Panc1 (cell line): ENCODE measurements around the gene POLA1. TPM values are rescaled to one million over a fixed set of nuclear protein-coding genes. Genes with fewer than 3 reads are reported as not detected.

Source experiments
- ATAC-seq: fragments of 200-7000 bp; cut with Tn5 transposase; 2 replicates; pipeline ENCODE4 v1.9.1; 2020; ENCODE audit warnings: mild to moderate bottlenecking, moderate library complexity
- BruUV-seq: library from RNA; stranded (reverse); fragments of 400-500 nt; replicated peaks from 2 replicates; lab custom pipeline; 2021; lab: Mats Ljungman, UMichigan
- CTCF ChIA-PET: fragments of 300-600 bp; sonication (Branson Sonifier 250); formaldehyde crosslinking; loops from one replicate; lab custom pipeline; 2022; ENCODE audit warnings: antibody characterized with exemption; lab: Charles Lee
- POLR2A ChIA-PET: fragments of 300-600 bp; sonication (Branson Sonifier 250); formaldehyde crosslinking; loops from one replicate; lab custom pipeline; 2022; ENCODE audit warnings: antibody characterized with exemption; lab: Charles Lee
- DNase-seq: peaks from one replicate; pipeline ENCODE4 v3.0.0-alpha.2; 2010; ENCODE audit warnings: low read depth, low spot score
- H3K27ac ChIP-seq: 2 replicates; pipeline ENCODE4 v1.5.1; 2011; ENCODE audit warnings: mild to moderate bottlenecking, low read length, inconsistent platforms
- H3K27me3 ChIP-seq: fragments of 200-500 bp; sonication (Bioruptor generic); 2 replicates; pipeline ENCODE4 v1.6.0; 2014; ENCODE audit warnings: low read length, inconsistent platforms; ENCODE audit not compliant: control insufficient read depth, insufficient read depth
- H3K36me3 ChIP-seq: fragments of 200-500 bp; sonication (Bioruptor generic); 2 replicates; pipeline ENCODE4 v1.5.1; 2014; ENCODE audit warnings: inconsistent platforms, mild to moderate bottlenecking, low read length, moderate library complexity; ENCODE audit not compliant: control insufficient read depth, insufficient read depth
- H3K4me1 ChIP-seq: 2 replicates; pipeline ENCODE4 v1.5.1; 2011; ENCODE audit warnings: inconsistent platforms, mild to moderate bottlenecking, low read length, moderate library complexity; ENCODE audit not compliant: control insufficient read depth, insufficient read depth
- H3K4me3 ChIP-seq, 2 experiments: 2 replicates each; pipeline ENCODE4 v1.5.1; 2011 to 2012; ENCODE audit warnings: low read depth in 2 of 2, low read length in 2 of 2, mild to moderate bottlenecking in 2 of 2, inconsistent platforms in 1 of 2, moderate library complexity in 1 of 2
- H3K9me3 ChIP-seq: fragments of 200-500 bp; sonication (Bioruptor generic); 2 replicates; pipeline ENCODE4 v1.5.1; 2014; ENCODE audit warnings: low read depth, mild to moderate bottlenecking, inconsistent platforms, low read length, moderate library complexity; ENCODE audit not compliant: control insufficient read depth, insufficient read depth
- CTCF ChIP-seq: fragments of 450-650 bp; IDR thresholded peaks from 2 replicates; pipeline ENCODE4 v1.5.1; 2017; ENCODE audit warnings: mild to moderate bottlenecking
- POLR2AphosphoS5 ChIP-seq: IDR thresholded peaks from 2 replicates; pipeline ENCODE4 v1.6.1; 2012; ENCODE audit warnings: mild to moderate bottlenecking, low read depth, low read length, moderate library complexity
- SIN3A ChIP-seq: IDR thresholded peaks from 2 replicates; pipeline ENCODE4 v1.6.1; 2012; ENCODE audit warnings: low read depth, mild to moderate bottlenecking, low read length, moderate library complexity, borderline replicate concordance; ENCODE audit not compliant: insufficient read depth
- TCF7L2 ChIP-seq: IDR thresholded peaks from 2 replicates; pipeline ENCODE4 v1.6.1; 2011; ENCODE audit warnings: mild to moderate bottlenecking, low read depth, low read length, inconsistent platforms
- in situ Hi-C: cut with HindIII; loops from 2 replicates; pipeline ENCODE4 v1.10.0; 2016; ENCODE audit warnings: low sequenced_read_pairs, low pct_unique_long_range_greater_than_20kb
- intact Hi-C: fragments of 100-400 bp; cut with micrococcal nuclease; formaldehyde crosslinking; loops from one replicate; pipeline ENCODE4 v1.10.0; 2022; ENCODE audit not compliant: unreplicated experiment
- total RNA-seq: library from RNA; stranded (reverse); gene quantifications from one replicate; pipeline ENCODE4 v1.2.1, GENCODE V29; 2021; ENCODE audit not compliant: unreplicated experiment
- TF ChIP-seq, protein P1 (sequence below), 2 experiments: IDR thresholded peaks; 2 replicates each; pipeline ENCODE4 v1.6.1; 2011 to 2012; ENCODE audit warnings: low read depth in 2 of 2, control low read depth in 1 of 2, low read length in 1 of 2, mild to moderate bottlenecking in 1 of 2, moderate library complexity in 1 of 2; ENCODE audit not compliant: insufficient read depth in 1 of 2

Gene POLA1
- total RNA-seq, 1 experiment from 2014 or later, result 10.5 TPM

- intact Hi-C loops (no loop called here), in situ Hi-C loops (no loop called here)
- no peaks in the 10 kb centered on the region for H3K4me1 ChIP-seq
- H3K9me3 ChIP-seq, result no peaks in the 10 kb centered on the region
- H3K36me3 ChIP-seq, result no peaks in the 10 kb centered on the region
- ChIA-PET CTCF (no interaction called here), POLR2A (no interaction called here)
- BruUV-seq, result no TSS peak
- DNase-seq (no peak), ATAC-seq (no peak)
- H3K4me3 ChIP-seq, result no peak overlapping the region
- H3K27ac ChIP-seq, result no peak overlapping the region
- no peaks in the 10 kb centered on the region for H3K27me3 ChIP-seq
- TF ChIP-seq TCF7L2 (no peak), POLR2AphosphoS5 (no peak), SIN3A (no peak), CTCF (no peak)
- TF ChIP-seq, protein P1, sequence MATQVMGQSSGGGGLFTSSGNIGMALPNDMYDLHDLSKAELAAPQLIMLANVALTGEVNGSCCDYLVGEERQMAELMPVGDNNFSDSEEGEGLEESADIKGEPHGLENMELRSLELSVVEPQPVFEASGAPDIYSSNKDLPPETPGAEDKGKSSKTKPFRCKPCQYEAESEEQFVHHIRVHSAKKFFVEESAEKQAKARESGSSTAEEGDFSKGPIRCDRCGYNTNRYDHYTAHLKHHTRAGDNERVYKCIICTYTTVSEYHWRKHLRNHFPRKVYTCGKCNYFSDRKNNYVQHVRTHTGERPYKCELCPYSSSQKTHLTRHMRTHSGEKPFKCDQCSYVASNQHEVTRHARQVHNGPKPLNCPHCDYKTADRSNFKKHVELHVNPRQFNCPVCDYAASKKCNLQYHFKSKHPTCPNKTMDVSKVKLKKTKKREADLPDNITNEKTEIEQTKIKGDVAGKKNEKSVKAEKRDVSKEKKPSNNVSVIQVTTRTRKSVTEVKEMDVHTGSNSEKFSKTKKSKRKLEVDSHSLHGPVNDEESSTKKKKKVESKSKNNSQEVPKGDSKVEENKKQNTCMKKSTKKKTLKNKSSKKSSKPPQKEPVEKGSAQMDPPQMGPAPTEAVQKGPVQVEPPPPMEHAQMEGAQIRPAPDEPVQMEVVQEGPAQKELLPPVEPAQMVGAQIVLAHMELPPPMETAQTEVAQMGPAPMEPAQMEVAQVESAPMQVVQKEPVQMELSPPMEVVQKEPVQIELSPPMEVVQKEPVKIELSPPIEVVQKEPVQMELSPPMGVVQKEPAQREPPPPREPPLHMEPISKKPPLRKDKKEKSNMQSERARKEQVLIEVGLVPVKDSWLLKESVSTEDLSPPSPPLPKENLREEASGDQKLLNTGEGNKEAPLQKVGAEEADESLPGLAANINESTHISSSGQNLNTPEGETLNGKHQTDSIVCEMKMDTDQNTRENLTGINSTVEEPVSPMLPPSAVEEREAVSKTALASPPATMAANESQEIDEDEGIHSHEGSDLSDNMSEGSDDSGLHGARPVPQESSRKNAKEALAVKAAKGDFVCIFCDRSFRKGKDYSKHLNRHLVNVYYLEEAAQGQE (IDR thresholded peaks at IDR 0.05; ENCODE audit: insufficient read depth in 1 of 2, low read depth in 2 of 2, low read length in 1 of 2), result no peak
Observed at GRCh38 chrX:25034889-25035288, 341.2 kb downstream of the POLA1 start.

GRCh38 chrX:25039036-25039435 lies 345.3 kb downstream of the POLA1 start:
- Histone ChIP-seq H3K27ac (no peak overlapping the region), H3K4me3 (no peak overlapping the region), H3K27me3 (no peaks in the 10 kb centered on the region), H3K4me1 (no peaks in the 10 kb centered on the region), H3K9me3 (no peaks in the 10 kb centered on the region), H3K36me3 (no peaks in the 10 kb centered on the region)
- DNase-seq (no peak), ATAC-seq (no peak)
- intact Hi-C loops, result no loop called here
- in situ Hi-C loops, result no loop called here
- TF ChIP-seq POLR2AphosphoS5 (no peak), TCF7L2 (no peak), CTCF (no peak), SIN3A (no peak)
- TF ChIP-seq, protein P1 (IDR thresholded peaks at IDR 0.05; ENCODE audit: insufficient read depth in 1 of 2, low read depth in 2 of 2, low read length in 1 of 2), result no peak
- POLR2A ChIA-PET, result interaction anchor here (0.6 kb wide), 1 partner anchor 26 kb away, joined by 6 read pairs; no protein-coding TSS in a partner anchor
- CTCF ChIA-PET, result no interaction called here
- no TSS peak for BruUV-seq
